Activated T-cell treated with anti-CD3 and anti-CD28 coated beads, Interleukin-2, amount 50 U/mL, for 4 hours (primary cell): Measurements from ENCODE around the gene HOXB6. TPM values are rescaled to one million over a fixed set of nuclear protein-coding genes. Genes with fewer than 3 reads are reported as not detected.

ENCODE experiments used
- ATAC-seq, 2 donors: fragments of 200-7000 bp; cut with Tn5 transposase; one replicate each; pipeline ENCODE4 v1.10.0; 2021
- DNase-seq: peaks from one replicate; pipeline ENCODE4 v3.0.0-alpha.2; 2020
- H3K27me3 Mint-ChIP-seq: one replicate; pipeline ENCODE4 v1.8.0; 2021; ENCODE audit warnings: low read depth, mixed read lengths
- H3K36me3 Mint-ChIP-seq: one replicate; pipeline ENCODE4 v1.8.0; 2022; ENCODE audit warnings: mixed read lengths; ENCODE audit not compliant: insufficient read depth
- H3K4me1 Mint-ChIP-seq: one replicate; pipeline ENCODE4 v1.8.0; 2021; ENCODE audit warnings: low read depth, mixed read lengths
- H3K4me3 Mint-ChIP-seq: one replicate; pipeline ENCODE4 v1.8.0; 2021; ENCODE audit warnings: mild to moderate bottlenecking, moderate library complexity, mixed read lengths
- H3K9me3 Mint-ChIP-seq: one replicate; pipeline ENCODE4 v1.8.0; 2021; ENCODE audit warnings: mixed read lengths
- total RNA-seq, 3 donors: library from RNA; stranded (reverse); gene quantifications; one replicate each; pipeline ENCODE4 v1.2.1, GENCODE V29; 2021

Gene HOXB6
- total RNA-seq, 3 donors from 2014 or later: 0.24 to 0.27 TPM; not detected in 1

GRCh38 chr17:48559840-48560817, 44.7 kb downstream of the HOXB6 start:
- H3K9me3 Mint-ChIP-seq: no peaks in the 10 kb centered on the region
- DNase-seq: no peak
- ATAC-seq: no peak
- H3K27me3 Mint-ChIP-seq: peaks cover 20% of the 10 kb centered on the region
- peaks cover 13% of the 10 kb centered on the region for H3K4me1 Mint-ChIP-seq
- no peak overlapping the region for H3K4me3 Mint-ChIP-seq
- H3K36me3 Mint-ChIP-seq: no peaks in the 10 kb centered on the region

- H3K4me1 Mint-ChIP-seq: peaks cover 13% of the 10 kb centered on the region
- no peaks in the 10 kb centered on the region for H3K36me3 Mint-ChIP-seq
- no peak for DNase-seq
- H3K4me3 Mint-ChIP-seq: no peak overlapping the region
- H3K27me3 Mint-ChIP-seq: peaks cover 20% of the 10 kb centered on the region
- H3K9me3 Mint-ChIP-seq: no peaks in the 10 kb centered on the region
- no peak for ATAC-seq
These were observed 45.5 kb downstream of the HOXB6 start for GRCh38 chr17:48559122-48559839.

DNA sequence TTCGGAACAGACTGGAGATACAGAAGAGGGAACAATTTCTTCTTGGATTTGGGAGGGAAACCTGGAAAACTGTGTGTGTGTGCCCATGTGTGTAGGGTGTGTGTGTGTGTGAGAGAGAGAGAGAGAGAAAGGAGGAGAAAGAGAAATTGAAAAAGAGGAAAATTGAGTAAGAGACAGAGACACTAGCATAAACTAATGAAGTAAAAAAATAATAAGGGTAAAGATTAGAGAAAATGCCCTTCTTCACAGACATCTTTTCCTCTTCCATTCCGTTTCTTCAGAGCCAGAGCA, 46.0 kb downstream of the HOXB6 start:
- no peak for DNase-seq
- no peak for ATAC-seq
- H3K4me3 Mint-ChIP-seq: no peak overlapping the region
- H3K27me3 Mint-ChIP-seq: peaks cover 21% of the 10 kb centered on the region
- H3K9me3 Mint-ChIP-seq: no peaks in the 10 kb centered on the region
- no peaks in the 10 kb centered on the region for H3K36me3 Mint-ChIP-seq
- peaks cover 13% of the 10 kb centered on the region for H3K4me1 Mint-ChIP-seq

- DNase-seq: no peak
- H3K4me1 Mint-ChIP-seq: peaks cover 13% of the 10 kb centered on the region
- H3K4me3 Mint-ChIP-seq: no peak overlapping the region
- no peak for ATAC-seq
- no peaks in the 10 kb centered on the region for H3K9me3 Mint-ChIP-seq
- no peaks in the 10 kb centered on the region for H3K36me3 Mint-ChIP-seq
- peaks cover 20% of the 10 kb centered on the region for H3K27me3 Mint-ChIP-seq
These were observed 46.5 kb downstream of the HOXB6 start for GRCh38 chr17:48558057-48558830.

DNA sequence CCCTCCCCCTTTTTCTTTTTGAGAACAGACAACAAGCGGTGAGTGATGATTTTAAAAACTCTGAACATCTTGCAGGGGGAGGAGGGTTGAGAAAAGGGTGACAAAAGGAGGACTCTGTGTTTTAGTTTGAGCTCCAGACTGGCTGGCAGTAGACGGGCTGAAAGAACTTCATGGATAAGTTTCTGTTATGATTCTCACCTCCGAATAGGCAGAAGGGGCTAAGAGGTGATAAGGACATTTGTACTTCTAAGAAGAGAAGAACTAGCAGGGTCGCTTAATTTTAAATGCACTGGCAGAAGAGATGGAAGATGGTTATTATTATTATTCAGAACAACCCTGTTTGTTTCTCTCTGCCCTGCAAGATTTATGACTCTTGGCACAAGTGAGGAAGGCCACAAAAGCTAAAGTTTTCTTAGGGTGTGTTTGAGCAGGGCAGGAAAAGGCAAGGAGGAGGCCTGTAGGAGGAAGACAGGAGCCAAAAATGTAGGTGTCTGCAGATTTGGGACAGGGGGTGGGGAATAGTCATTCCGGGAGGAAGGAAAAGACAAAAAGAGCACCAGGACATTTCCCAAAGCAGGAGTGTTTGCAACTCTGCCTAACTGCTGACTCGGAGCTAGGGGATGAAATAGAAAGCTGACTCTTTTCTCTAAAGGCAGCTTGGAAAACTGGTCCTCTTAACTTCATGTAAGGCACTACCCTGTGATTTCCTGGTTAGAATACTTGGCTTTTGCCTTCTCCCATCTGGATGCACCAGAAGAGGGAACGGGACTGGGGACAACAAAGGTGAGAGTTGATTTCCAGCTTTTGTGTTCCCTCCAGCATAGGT, 48.0 kb downstream of the HOXB6 start:
- Mint-ChIP-seq H3K27me3 (peaks cover 24% of the 10 kb centered on the region), H3K4me3 (no peak overlapping the region), H3K9me3 (no peaks in the 10 kb centered on the region), H3K4me1 (peaks cover 12% of the 10 kb centered on the region), H3K36me3 (no peaks in the 10 kb centered on the region)
- ATAC-seq (no peak), DNase-seq (no peak)

GRCh38 chr17:48556229-48556575, 48.6 kb downstream of the HOXB6 start:
- peaks cover 24% of the 10 kb centered on the region for H3K27me3 Mint-ChIP-seq

GRCh38 chr17:48555258-48556228, 49.2 kb downstream of the HOXB6 start:
- peak; percentile 56 to 59 for ATAC-seq
- Mint-ChIP-seq H3K9me3 (no peaks in the 10 kb centered on the region), H3K4me1 (peaks cover 10% of the 10 kb centered on the region), H3K36me3 (no peaks in the 10 kb centered on the region), H3K4me3 (peak overlapping the region; percentile 73), H3K27me3 (peaks cover 24% of the 10 kb centered on the region)
- no peak for DNase-seq

More at GRCh38 chr17:48556229-48556575, 48.6 kb downstream of the HOXB6 start:
- Mint-ChIP-seq H3K36me3 (no peaks in the 10 kb centered on the region), H3K4me3 (no peak overlapping the region), H3K9me3 (no peaks in the 10 kb centered on the region), H3K4me1 (peaks cover 10% of the 10 kb centered on the region)
- no peak for ATAC-seq
- no peak for DNase-seq

DNA sequence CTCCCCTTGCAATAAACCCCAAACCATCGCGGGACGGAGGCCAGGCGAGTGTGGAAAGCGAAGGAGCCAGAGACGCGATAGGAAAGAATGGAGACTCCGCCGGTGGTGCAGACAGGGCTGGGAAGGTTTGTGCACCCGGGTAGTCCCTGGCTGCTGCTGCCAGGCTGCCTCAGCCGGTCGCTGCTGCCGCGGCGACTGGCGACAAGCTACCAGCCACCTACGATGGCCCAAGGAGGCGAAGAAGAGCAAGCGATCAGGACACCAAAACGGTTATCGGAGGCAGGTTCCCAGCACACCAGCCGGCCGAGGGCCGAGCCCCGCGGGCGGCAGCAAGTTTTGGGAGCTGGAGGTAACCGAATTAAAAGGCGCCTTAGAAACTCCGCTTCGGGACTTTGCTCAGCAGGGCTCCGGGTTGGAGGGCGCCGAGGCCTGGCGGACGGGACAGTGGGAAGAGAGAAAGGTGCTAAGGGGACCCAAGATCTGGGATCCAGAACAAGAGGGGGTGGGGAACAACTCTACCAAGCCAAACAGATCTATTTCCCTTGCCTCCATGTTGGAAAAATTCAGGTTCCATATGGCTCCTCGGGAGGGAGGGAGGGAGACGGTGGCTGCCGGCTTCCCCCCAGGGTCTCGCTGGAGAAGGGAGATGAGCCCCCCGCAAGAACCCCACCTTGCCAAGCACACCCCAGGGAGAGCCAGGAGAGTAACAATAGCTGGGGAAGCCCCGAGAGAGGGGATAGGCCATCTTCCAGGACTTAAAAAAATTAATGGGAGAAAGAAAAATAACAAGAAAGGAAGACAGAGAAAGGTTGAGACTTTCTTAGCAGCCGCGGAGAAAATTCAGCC, 50.2 kb downstream of the HOXB6 start:
- peak overlapping the region; percentile 73 for H3K4me3 Mint-ChIP-seq
- H3K27me3 Mint-ChIP-seq: peaks cover 24% of the 10 kb centered on the region
- no peaks in the 10 kb centered on the region for H3K9me3 Mint-ChIP-seq
- H3K36me3 Mint-ChIP-seq: no peaks in the 10 kb centered on the region
- H3K4me1 Mint-ChIP-seq: peaks cover 10% of the 10 kb centered on the region
- DNase-seq (no peak), ATAC-seq (no peak)

DNA sequence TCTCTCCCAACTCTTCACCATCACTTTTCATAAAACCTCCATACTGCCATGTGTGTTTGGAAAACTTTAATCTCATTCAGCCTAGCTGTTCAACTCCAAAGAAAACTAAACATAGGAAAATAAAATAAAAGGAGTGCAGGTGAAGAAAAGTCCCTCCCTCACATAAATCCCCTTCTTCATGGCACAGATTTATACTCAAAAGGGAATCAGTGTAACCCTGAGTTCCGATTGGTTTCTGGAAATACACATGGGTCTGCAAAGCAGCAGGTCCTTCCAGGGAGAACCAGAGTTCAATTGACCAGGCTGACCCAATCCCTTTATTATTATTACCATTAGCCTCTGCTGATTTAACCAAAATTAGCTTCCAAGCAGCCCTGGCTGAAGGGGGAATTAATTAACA, 51.0 kb downstream of the HOXB6 start:
- no peak overlapping the region for H3K4me3 Mint-ChIP-seq

GRCh38 chr17:48553190-48553547, 51.6 kb downstream of the HOXB6 start:
- Mint-ChIP-seq H3K27me3 (peaks cover 20% of the 10 kb centered on the region), H3K9me3 (no peaks in the 10 kb centered on the region), H3K36me3 (no peaks in the 10 kb centered on the region), H3K4me1 (peaks cover 15% of the 10 kb centered on the region), H3K4me3 (no peak overlapping the region)
- ATAC-seq (no peak), DNase-seq (no peak)

More for the DNA sequence above, 51.0 kb downstream of the HOXB6 start:
- ATAC-seq (no peak), DNase-seq (no peak)
- Mint-ChIP-seq H3K4me1 (peaks cover 10% of the 10 kb centered on the region), H3K9me3 (no peaks in the 10 kb centered on the region), H3K27me3 (peaks cover 23% of the 10 kb centered on the region), H3K36me3 (no peaks in the 10 kb centered on the region)

- H3K4me1 Mint-ChIP-seq: peaks cover 20% of the 10 kb centered on the region
- no peak overlapping the region for H3K4me3 Mint-ChIP-seq
- H3K9me3 Mint-ChIP-seq: no peaks in the 10 kb centered on the region
- DNase-seq (no peak), ATAC-seq (no peak)
- peaks cover 20% of the 10 kb centered on the region for H3K27me3 Mint-ChIP-seq
- H3K36me3 Mint-ChIP-seq: no peaks in the 10 kb centered on the region
These were observed 52.2 kb downstream of the HOXB6 start for GRCh38 chr17:48552466-48553189.
